Right atrium auricular region (tissue), 2 donors: ENCODE results near the gene SERPINE1. TPM values are rescaled to one million over a fixed set of nuclear protein-coding genes. Genes with fewer than 3 reads are reported as not detected.
A peak's percentile ranks its signal among the peaks of the same experiment; 100 is the strongest.
"Not testable (repeated sequence)": the region's sequence is repeated elsewhere in the genome, so short reads cannot be mapped to it uniquely, and the experiment has no call there.

Experiments used
- DNase-seq: peaks from one replicate; pipeline ENCODE4 v3.0.0-alpha.2; 2019; ENCODE audit warnings: low spot score
- H3K27ac ChIP-seq, 2 donors: fragments of 200-600 bp; sonication (generic); 1 replicate in 1 of 2; 2 replicates in 1 of 2; pipeline ENCODE4 v1.5.1; 2016 to 2019
- H3K27me3 ChIP-seq, 2 donors: fragments of 200-600 bp; sonication (generic); one replicate each; pipeline versions ENCODE4 v1.5.1 to v1.6.0; 2017 to 2019
- H3K36me3 ChIP-seq: fragments of 200-600 bp; sonication (generic); one replicate; pipeline ENCODE4 v1.5.1; 2016
- H3K4me1 ChIP-seq, 2 donors: fragments of 200-600 bp; sonication (generic); one replicate each; pipeline versions ENCODE4 v1.5.1 to v1.6.0; 2017 to 2019
- H3K4me3 ChIP-seq, 2 donors: fragments of 200-600 bp; sonication (generic); 1 replicate in 1 of 2; 2 replicates in 1 of 2; pipeline ENCODE4 v1.5.1; 2017 to 2019; ENCODE audit warnings: mild to moderate bottlenecking in 1 of 2, moderate library complexity in 1 of 2
- H3K9me3 ChIP-seq, 2 donors: fragments of 200-600 bp; sonication (generic); one replicate each; pipeline ENCODE4 v1.5.1; 2019
- CTCF ChIP-seq, 2 donors: fragments of 200-600 bp; sonication (generic); IDR thresholded peaks; one replicate each; pipeline ENCODE4 v1.5.1; 2019; ENCODE audit warnings: antibody characterized with exemption in 2 of 2
- total RNA-seq, 2 donors: library from RNA; depleted of rRNA; stranded (reverse); fragments of >200 nt; gene quantifications; one replicate each; pipeline ENCODE4 v1.1.0, GENCODE V29; 2016

Gene SERPINE1
- total RNA-seq, 2 donors from 2014 or later, result 28.0 to 40.8 TPM

GRCh38 chr7:101111261-101111660 lies 15.6 kb upstream of the SERPINE1 start:
- no peak for TF ChIP-seq CTCF (IDR thresholded peaks at IDR 0.05)
- no peak overlapping the region for H3K4me3 ChIP-seq
- no peak for DNase-seq

GRCh38 chr7:101112233-101112632 lies 14.7 kb upstream of the SERPINE1 start:
- peak; percentile 67 for DNase-seq
- Histone ChIP-seq H3K27ac (peak overlapping the region; percentile 74 to 78), H3K4me1 (peaks cover 0 to 34% of the 10 kb centered on the region in 2 donors), H3K27me3 (no peaks in the 10 kb centered on the region), H3K4me3 (no peak overlapping the region), H3K9me3 (no peaks in the 10 kb centered on the region), H3K36me3 (no peaks in the 10 kb centered on the region)
- TF ChIP-seq CTCF (IDR thresholded peaks at IDR 0.05), result no peak

More at GRCh38 chr7:101111261-101111660, 15.6 kb upstream of the SERPINE1 start:
- Histone ChIP-seq H3K9me3 (no peaks in the 10 kb centered on the region), H3K4me1 (peaks cover 0 to 32% of the 10 kb centered on the region in 2 donors), H3K36me3 (no peaks in the 10 kb centered on the region), H3K27ac (peak overlapping the region; percentile 74 to 78), H3K27me3 (no peaks in the 10 kb centered on the region)

- H3K4me3 ChIP-seq, H3K36me3 ChIP-seq, DNase-seq, H3K9me3 ChIP-seq, H3K27me3 ChIP-seq: not testable (repeated sequence)
- H3K4me1 ChIP-seq, result peaks cover 0 to 39% of the 10 kb centered on the region in 2 donors
- H3K27ac ChIP-seq, result peak overlapping the region; percentile 71 to 74
Observed at GRCh38 chr7:101113140-101113539, 13.8 kb upstream of the SERPINE1 start.

GRCh38 chr7:101113836-101114235 lies 13.1 kb upstream of the SERPINE1 start:
- Histone ChIP-seq H3K27ac (no peak overlapping the region), H3K36me3 (no peaks in the 10 kb centered on the region), H3K4me3 (no peak overlapping the region), H3K27me3 (no peaks in the 10 kb centered on the region), H3K4me1 (peaks cover 0 to 38% of the 10 kb centered on the region in 2 donors), H3K9me3 (no peaks in the 10 kb centered on the region)
- DNase-seq, result no peak
- no peak for TF ChIP-seq CTCF (IDR thresholded peaks at IDR 0.05)

- Histone ChIP-seq H3K36me3 (no peaks in the 10 kb centered on the region), H3K27me3 (no peaks in the 10 kb centered on the region), H3K4me1 (peaks cover 0 to 31% of the 10 kb centered on the region in 2 donors), H3K27ac (no peak overlapping the region), H3K4me3 (no peak overlapping the region), H3K9me3 (no peaks in the 10 kb centered on the region)
- TF ChIP-seq CTCF (IDR thresholded peaks at IDR 0.05), result no peak
- DNase-seq, result no peak
Observed at GRCh38 chr7:101114492-101114891, 12.4 kb upstream of the SERPINE1 start.

- Histone ChIP-seq H3K4me1 (peaks cover 0 to 34% of the 10 kb centered on the region in 2 donors), H3K27ac (peak overlapping the region in 1 of 2 donors; percentile 26), H3K4me3 (no peak overlapping the region), H3K9me3 (no peaks in the 10 kb centered on the region), H3K27me3 (no peaks in the 10 kb centered on the region), H3K36me3 (no peaks in the 10 kb centered on the region)
- TF ChIP-seq CTCF (IDR thresholded peaks at IDR 0.05), result no peak
- DNase-seq, result no peak
Observed at GRCh38 chr7:101115215-101115614, 11.7 kb upstream of the SERPINE1 start.
